Suprapubic skin (tissue), 4 donors: ENCODE data around the gene IL17REL. TPM values are rescaled to one million over a fixed set of nuclear protein-coding genes. Genes with fewer than 3 reads are reported as not detected.

Experiments used
- DNase-seq, 2 donors: peaks; one replicate each; pipeline ENCODE4 v3.0.0-alpha.2; 2019; ENCODE audit warnings: low spot score in 2 of 2
- H3K27ac ChIP-seq: fragments of 200-600 bp; sonication (generic); one replicate; pipeline ENCODE4 v1.5.1; 2019
- H3K27me3 ChIP-seq: fragments of 200-600 bp; sonication (generic); one replicate; pipeline ENCODE4 v1.5.1; 2019
- H3K36me3 ChIP-seq: fragments of 200-600 bp; sonication (generic); one replicate; pipeline ENCODE4 v1.5.1; 2019
- H3K4me1 ChIP-seq: fragments of 200-600 bp; sonication (generic); one replicate; pipeline ENCODE4 v1.5.1; 2019
- H3K4me3 ChIP-seq: fragments of 200-600 bp; sonication (generic); one replicate; pipeline ENCODE4 v1.5.1; 2019; ENCODE audit warnings: mild to moderate bottlenecking
- H3K9me3 ChIP-seq: fragments of 200-600 bp; sonication (generic); one replicate; pipeline ENCODE4 v1.5.1; 2019
- EP300 ChIP-seq: sonication (generic); formaldehyde crosslinking; IDR thresholded peaks from one replicate; pipeline ENCODE4 v1.6.1; 2017; ENCODE audit warnings: antibody characterized with exemption
- POLR2A ChIP-seq, 2 donors: fragments of 450-650 bp; IDR thresholded peaks; one replicate each; pipeline ENCODE4 v1.6.1; 2017; ENCODE audit warnings: antibody characterized with exemption in 2 of 2, mild to moderate bottlenecking in 2 of 2, moderate library complexity in 2 of 2
- POLR2AphosphoS5 ChIP-seq, 3 donors: sonication (generic); formaldehyde crosslinking; IDR thresholded peaks; one replicate each; pipeline ENCODE4 v1.6.1; 2017; ENCODE audit warnings: antibody characterized with exemption in 3 of 3
- WGBS: methylation state at CpG from one replicate; pipeline ENCODE4 v1.1.5; 2018; 5-methylcytosine and 5-hydroxymethylcytosine counted together
- total RNA-seq, 4 donors: library from RNA; depleted of rRNA; stranded (reverse); fragments of >200 nt; gene quantifications; one replicate each; pipeline ENCODE4 v1.1.0, GENCODE V29; 2016
- TF ChIP-seq, protein P1 (sequence below), 2 donors: fragments of 200-600 bp in 1 of 2; fragments of 450-650 bp in 1 of 2; sonication (generic) in 1 of 2; IDR thresholded peaks; one replicate each; pipeline ENCODE4 v1.5.1; 2016 to 2019; ENCODE audit warnings: antibody characterized with exemption in 2 of 2, mild to moderate bottlenecking in 1 of 2, moderate library complexity in 1 of 2

The IL17REL gene
- total RNA-seq, 4 donors from 2014 or later: not detected

DNA sequence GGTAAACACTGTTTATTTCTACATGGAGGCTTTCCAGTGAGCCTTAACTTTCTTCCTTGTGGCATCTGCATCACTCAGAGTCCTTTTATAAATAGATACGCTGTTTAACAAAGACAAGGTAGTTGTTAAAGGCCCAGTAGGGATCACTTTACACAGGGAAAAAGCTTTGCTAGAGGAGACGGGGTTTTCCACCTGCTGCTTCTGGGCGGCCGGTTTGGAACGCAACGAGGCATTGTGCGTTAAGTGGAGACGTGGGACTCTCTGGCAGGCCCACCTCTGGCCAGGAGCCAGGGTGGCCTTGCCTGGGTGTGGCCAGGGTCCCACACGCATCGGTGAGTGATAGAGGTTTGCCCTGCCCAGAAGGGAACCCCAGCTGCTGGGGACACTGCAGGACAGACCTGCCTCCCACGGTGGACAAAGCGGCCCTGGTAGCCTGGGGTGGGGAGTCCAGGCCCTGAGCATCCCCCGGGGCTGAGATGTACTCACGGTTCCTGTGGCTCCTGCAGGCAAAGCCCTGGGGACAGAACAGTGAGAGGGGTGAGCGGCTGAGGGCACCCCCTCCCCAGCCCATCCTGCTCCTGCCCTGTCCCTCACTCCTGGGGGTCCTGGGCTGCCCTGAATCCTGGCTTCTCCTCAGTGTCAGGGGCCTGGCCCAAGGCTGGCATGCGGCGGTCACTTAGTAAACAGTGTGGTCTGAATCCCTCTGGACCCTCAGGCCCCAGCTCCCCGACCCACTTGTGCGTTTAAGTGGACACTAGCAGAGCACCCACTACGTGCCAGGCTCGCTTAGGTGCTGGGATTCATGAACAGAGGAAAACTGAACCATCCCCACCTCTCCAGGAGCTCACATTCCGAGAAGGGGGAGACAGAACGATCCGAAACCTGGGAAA is 4.2 kb downstream of the IL17REL start:
- peaks cover 46% of the 10 kb centered on the region for H3K27me3 ChIP-seq
- no peak for TF ChIP-seq POLR2AphosphoS5 (IDR thresholded peaks at IDR 0.05)
- TF ChIP-seq POLR2A (IDR thresholded peaks at IDR 0.05): no peak
- no peak for TF ChIP-seq EP300
- TF ChIP-seq, protein P1, sequence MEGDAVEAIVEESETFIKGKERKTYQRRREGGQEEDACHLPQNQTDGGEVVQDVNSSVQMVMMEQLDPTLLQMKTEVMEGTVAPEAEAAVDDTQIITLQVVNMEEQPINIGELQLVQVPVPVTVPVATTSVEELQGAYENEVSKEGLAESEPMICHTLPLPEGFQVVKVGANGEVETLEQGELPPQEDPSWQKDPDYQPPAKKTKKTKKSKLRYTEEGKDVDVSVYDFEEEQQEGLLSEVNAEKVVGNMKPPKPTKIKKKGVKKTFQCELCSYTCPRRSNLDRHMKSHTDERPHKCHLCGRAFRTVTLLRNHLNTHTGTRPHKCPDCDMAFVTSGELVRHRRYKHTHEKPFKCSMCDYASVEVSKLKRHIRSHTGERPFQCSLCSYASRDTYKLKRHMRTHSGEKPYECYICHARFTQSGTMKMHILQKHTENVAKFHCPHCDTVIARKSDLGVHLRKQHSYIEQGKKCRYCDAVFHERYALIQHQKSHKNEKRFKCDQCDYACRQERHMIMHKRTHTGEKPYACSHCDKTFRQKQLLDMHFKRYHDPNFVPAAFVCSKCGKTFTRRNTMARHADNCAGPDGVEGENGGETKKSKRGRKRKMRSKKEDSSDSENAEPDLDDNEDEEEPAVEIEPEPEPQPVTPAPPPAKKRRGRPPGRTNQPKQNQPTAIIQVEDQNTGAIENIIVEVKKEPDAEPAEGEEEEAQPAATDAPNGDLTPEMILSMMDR (IDR thresholded peaks at IDR 0.05): no peak
- DNase-seq: peak in 1 of 2 donors; percentile 52
- H3K4me3 ChIP-seq: no peak overlapping the region
- no peaks in the 10 kb centered on the region for H3K36me3 ChIP-seq
- peak overlapping the region; percentile 29 for H3K27ac ChIP-seq
- H3K9me3 ChIP-seq: no peaks in the 10 kb centered on the region
- H3K4me1 ChIP-seq: peaks cover 21% of the 10 kb centered on the region
- WGBS: 84% methylated on average over 18 of the region's 24 CpGs

DNA sequence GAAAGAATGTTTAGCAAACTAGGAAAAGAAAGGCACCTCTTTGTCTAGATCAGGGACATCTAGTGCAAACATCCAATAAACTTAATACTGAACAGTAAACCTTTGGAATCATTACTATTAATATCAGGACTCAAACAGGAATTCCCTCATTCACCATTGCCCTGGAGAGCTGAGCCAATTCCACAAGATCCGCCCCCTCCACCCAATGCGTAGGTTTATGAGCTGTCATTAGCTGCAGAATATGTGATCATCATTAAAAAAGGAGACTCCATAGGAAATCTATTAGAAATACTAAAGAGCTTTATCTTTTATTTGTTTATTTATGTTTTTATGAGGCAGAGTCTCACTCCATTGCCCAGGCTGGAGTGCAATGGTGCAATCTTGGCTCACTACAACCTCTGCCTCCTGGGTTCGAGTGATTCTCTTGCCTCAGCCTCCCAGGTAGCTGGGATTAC is 5.5 kb downstream of the IL17REL start:
- H3K4me1 ChIP-seq: peaks cover 16% of the 10 kb centered on the region
- no peaks in the 10 kb centered on the region for H3K9me3 ChIP-seq
- 65% methylated on average over 3 of the region's 3 CpGs for WGBS
- TF ChIP-seq, protein P1 (IDR thresholded peaks at IDR 0.05): no peak
- TF ChIP-seq EP300: no peak
- no peak for DNase-seq
- peaks cover 38% of the 10 kb centered on the region for H3K27me3 ChIP-seq
- H3K27ac ChIP-seq: no peak overlapping the region
- H3K36me3 ChIP-seq: no peaks in the 10 kb centered on the region
- H3K4me3 ChIP-seq: no peak overlapping the region

DNA sequence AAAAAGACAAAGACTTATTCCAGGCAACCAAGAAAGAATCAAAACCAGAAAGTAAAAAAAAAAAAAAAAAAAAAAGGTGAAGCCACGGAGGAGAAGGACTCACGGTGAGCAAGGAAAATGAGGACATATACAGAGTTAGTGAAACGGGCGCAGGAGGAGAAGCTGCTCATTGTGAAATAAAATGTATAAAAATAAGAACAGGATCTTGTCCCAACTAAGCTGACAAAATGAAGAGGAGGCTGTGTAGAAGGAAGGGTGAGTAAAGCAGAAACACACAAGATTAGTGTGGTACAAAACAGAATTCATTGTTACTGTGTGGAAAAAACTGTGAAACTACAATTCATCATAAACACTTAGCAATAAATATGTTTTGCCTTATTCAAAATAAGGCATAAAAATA is 7.6 kb downstream of the IL17REL start:
- Histone ChIP-seq H3K36me3 (no peaks in the 10 kb centered on the region), H3K4me1 (peaks cover 1% of the 10 kb centered on the region), H3K27me3 (peaks cover 27% of the 10 kb centered on the region), H3K9me3 (no peaks in the 10 kb centered on the region), H3K4me3 (no peak overlapping the region), H3K27ac (no peak overlapping the region)
- no peak for DNase-seq
- TF ChIP-seq POLR2AphosphoS5 (IDR thresholded peaks at IDR 0.05) (no peak), POLR2A (IDR thresholded peaks at IDR 0.05) (no peak), EP300 (no peak)
- TF ChIP-seq, protein P1 (IDR thresholded peaks at IDR 0.05): no peak
- 70% methylated on average over 4 of the region's 4 CpGs for WGBS

DNA sequence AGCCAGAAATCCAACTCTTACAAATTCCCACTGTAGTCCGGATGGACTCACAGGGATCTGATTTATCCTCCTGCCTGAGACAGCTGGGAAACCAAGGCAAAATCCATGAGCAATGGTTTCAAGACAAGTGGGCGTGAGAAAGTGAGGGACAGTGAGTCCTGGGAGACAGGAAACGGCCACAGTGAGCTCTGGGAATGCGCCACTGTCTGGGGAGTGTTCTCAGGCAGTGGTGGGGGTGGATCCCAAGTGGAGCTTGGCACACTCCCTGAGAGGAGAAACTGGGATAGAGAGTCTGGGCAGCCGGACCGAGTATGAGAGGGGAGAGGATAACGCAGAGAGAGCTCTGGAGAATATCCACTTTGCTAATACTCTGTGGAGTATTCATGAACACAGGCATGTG is 9.8 kb downstream of the IL17REL start:
- H3K36me3 ChIP-seq: no peaks in the 10 kb centered on the region
- H3K27me3 ChIP-seq: peaks cover 26% of the 10 kb centered on the region
- no peak for DNase-seq
- WGBS: 76% methylated on average over 7 of the region's 7 CpGs
- H3K27ac ChIP-seq: no peak overlapping the region
- peaks cover 5% of the 10 kb centered on the region for H3K4me1 ChIP-seq
- no peak for TF ChIP-seq POLR2A (IDR thresholded peaks at IDR 0.05)
- TF ChIP-seq POLR2AphosphoS5 (IDR thresholded peaks at IDR 0.05): no peak
- TF ChIP-seq, protein P1 (IDR thresholded peaks at IDR 0.05): no peak
- no peak for TF ChIP-seq EP300
- no peaks in the 10 kb centered on the region for H3K9me3 ChIP-seq
- H3K4me3 ChIP-seq: no peak overlapping the region

DNA sequence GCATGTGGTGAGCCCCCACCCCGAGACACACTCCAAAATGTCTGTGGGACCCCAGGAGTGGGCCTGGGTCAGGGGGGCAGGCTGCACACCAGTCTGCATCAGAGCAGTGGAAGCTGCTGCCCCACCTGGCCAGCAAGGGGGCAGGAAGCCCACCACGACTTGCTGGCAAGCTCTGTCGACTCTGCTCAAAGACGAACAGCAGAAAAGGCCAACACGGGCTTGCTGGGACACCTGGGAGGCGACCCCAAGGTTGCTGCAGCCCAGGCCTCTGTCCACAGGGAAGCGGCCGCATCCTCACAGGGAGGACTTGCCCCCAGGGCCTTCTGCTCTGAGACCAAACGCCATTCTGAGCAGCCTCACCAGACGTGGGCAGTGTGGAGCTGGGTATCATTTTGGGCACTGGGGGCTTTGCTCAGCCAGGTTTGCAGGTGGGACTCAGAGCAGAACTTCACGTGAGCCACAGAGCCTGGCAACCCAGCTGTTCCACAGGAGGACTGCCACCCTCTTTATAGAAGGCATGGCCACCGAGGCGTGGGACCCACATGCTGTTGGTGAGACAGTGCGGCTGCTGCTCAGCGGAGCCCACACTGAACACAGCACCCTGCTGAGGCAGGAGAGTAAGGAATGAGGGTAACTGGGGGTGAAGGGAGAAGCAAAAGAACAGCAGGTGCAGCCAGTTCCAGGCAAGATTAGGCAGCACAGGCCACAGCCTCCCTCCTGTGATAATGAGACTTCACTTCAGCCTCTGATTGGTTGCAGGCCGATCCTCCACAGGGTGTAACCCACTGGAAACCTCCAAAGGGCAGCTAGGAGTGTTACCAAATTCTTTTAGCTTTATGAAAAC is 11.0 kb downstream of the IL17REL start:
- TF ChIP-seq POLR2A (IDR thresholded peaks at IDR 0.05) (no peak), EP300 (no peak), POLR2AphosphoS5 (IDR thresholded peaks at IDR 0.05) (no peak)
- TF ChIP-seq, protein P1 (IDR thresholded peaks at IDR 0.05): no peak
- DNase-seq: no peak
- Histone ChIP-seq H3K4me1 (peaks cover 5% of the 10 kb centered on the region), H3K36me3 (no peaks in the 10 kb centered on the region), H3K9me3 (no peaks in the 10 kb centered on the region), H3K4me3 (no peak overlapping the region), H3K27ac (no peak overlapping the region), H3K27me3 (peaks cover 26% of the 10 kb centered on the region)
- WGBS: 75% methylated on average over 12 of the region's 16 CpGs
